Mesodermal cell (in vitro differentiated cells): ENCODE data around the gene ATG7.

Experiments used
- H3K27ac ChIP-seq: 2 replicates; pipeline ENCODE4 v1.7.0; 2013; ENCODE audit warnings: mild to moderate bottlenecking, low read depth, low read length, moderate library complexity; ENCODE audit not compliant: severe bottlenecking
- H3K36me3 ChIP-seq: 2 replicates; pipeline ENCODE4 v1.7.1; 2013; ENCODE audit warnings: mild to moderate bottlenecking, low read length, moderate library complexity; ENCODE audit not compliant: control insufficient read depth, insufficient read depth
- H3K4me1 ChIP-seq: one replicate; pipeline ENCODE4 v1.7.1; 2013; ENCODE audit warnings: mild to moderate bottlenecking, low read length; ENCODE audit not compliant: insufficient read depth, control insufficient read depth, poor library complexity, severe bottlenecking
- H3K4me3 ChIP-seq: 2 replicates; pipeline ENCODE4 v1.7.0; 2013; ENCODE audit warnings: low read length, control low read depth, mild to moderate bottlenecking; ENCODE audit not compliant: insufficient read depth, poor library complexity, severe bottlenecking; ENCODE audit errors: extremely low read depth
- H3K9me3 ChIP-seq: 2 replicates; pipeline ENCODE4 v1.7.1; 2013; ENCODE audit warnings: mild to moderate bottlenecking, low read length, moderate library complexity; ENCODE audit not compliant: control insufficient read depth
- WGBS, 2 experiments: methylation state at CpG; one replicate each; pipeline ENCODE4 v1.1.5; 2013; ENCODE audit warnings: missing lambda C conversion rate in 2 of 2; ENCODE audit not compliant: insufficient coverage in 2 of 2; 5-methylcytosine and 5-hydroxymethylcytosine counted together

ATG7 gene

DNA sequence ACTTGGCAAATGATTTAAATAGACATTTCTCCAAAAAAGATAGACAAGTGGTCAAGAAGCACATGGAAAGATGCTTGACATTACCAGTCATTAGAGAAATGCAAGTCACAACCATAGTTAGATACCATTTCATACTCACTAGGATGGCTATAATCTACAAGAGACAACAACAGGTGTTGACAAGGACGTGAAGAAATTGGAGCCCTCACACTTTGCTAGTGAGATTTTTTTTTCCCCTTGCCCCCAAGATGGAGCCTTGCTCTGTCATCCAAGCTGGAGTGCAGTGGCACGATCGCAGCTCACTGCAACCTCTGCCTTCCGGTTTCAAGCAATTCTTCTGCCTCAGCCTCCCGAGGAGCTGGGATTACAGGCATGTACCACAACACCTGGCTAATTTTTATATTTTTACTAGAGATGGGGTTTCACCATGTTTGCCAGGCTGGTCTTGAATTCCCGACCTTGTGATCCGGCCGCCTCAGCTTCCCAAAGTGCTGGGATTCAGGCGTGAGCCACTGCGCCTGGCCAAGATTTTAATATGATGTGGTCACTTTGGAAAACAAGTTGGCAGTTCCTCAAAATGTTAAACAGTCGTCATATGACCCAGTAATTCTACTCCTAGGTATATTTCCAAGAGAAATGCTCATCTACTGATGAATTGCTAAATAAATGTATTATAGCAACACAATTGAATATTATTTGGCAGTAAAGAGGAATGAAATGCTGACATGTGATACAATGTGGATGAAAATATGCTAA, 103.3 kb downstream of the ATG7 start:
- Histone ChIP-seq H3K36me3 (peaks cover 3% of the 10 kb centered on the region), H3K4me3 (no peak overlapping the region), H3K27ac (no peak overlapping the region), H3K4me1 (peaks cover 11% of the 10 kb centered on the region), H3K9me3 (no peaks in the 10 kb centered on the region)
- WGBS, 2 experiments, result 86 to 98% methylated on average over 5 to 6 of the region's 11 CpGs

DNA sequence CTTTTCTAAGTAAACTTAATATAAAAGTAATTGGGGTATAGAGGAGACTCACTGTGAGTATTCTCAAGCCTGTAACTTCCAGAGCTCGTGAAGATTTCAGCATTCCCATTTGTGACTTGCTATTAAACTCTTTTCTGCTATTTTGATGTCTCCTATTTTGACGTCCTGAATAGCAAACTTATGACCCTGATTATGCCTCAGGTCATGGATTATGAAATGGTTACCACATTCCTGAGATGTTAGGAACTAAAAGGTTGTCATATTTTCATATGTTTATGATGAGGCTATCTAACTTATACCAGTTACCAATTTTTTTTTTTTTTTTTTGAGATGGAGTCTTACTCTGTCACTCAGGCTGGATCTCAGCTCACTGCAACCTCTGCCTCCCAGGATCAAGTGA, 105.5 kb downstream of the ATG7 start:
- 100% methylated on average over 1 of the region's 2 CpGs; no CpG with 5 or more reads in 1 of the 2 experiments for WGBS, 2 experiments
- H3K36me3 ChIP-seq, result peaks cover 3% of the 10 kb centered on the region
- H3K4me1 ChIP-seq, result peaks cover 24% of the 10 kb centered on the region
- no peak overlapping the region for H3K27ac ChIP-seq
- H3K9me3 ChIP-seq, result no peaks in the 10 kb centered on the region
- no peak overlapping the region for H3K4me3 ChIP-seq

DNA sequence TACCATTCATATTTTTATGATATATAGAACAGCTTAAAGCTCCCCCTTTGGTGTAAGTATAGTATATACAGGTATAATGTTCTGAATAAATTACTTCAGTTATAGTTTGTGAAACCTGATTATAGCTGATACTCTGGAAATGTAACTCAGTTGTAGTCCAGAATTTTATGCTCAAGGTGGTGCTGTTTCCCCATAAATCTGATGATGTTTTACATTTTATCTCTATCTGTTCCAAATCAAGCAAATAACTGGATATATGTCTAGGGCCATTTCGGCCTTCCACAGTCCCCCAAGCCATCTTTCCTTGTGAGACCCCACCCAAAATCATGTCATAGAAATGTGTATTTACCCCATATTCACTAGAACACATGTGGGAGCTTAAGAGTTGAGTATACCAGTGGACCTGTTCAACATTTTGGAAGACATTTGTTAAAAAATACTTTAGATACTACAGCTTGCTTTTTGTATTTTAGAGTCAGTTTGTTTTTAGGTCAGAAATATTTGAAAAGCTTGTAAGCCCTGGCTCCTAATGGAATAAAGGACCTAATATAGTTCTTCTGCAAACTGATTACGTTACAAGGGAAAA, 107.1 kb downstream of the ATG7 start:
- 100% methylated on average over 1 of the region's 2 CpGs for WGBS, 2 experiments
- Histone ChIP-seq H3K4me1 (peaks cover 24% of the 10 kb centered on the region), H3K27ac (peak overlapping the region; percentile 93), H3K9me3 (no peaks in the 10 kb centered on the region), H3K36me3 (no peaks in the 10 kb centered on the region), H3K4me3 (no peak overlapping the region)

DNA sequence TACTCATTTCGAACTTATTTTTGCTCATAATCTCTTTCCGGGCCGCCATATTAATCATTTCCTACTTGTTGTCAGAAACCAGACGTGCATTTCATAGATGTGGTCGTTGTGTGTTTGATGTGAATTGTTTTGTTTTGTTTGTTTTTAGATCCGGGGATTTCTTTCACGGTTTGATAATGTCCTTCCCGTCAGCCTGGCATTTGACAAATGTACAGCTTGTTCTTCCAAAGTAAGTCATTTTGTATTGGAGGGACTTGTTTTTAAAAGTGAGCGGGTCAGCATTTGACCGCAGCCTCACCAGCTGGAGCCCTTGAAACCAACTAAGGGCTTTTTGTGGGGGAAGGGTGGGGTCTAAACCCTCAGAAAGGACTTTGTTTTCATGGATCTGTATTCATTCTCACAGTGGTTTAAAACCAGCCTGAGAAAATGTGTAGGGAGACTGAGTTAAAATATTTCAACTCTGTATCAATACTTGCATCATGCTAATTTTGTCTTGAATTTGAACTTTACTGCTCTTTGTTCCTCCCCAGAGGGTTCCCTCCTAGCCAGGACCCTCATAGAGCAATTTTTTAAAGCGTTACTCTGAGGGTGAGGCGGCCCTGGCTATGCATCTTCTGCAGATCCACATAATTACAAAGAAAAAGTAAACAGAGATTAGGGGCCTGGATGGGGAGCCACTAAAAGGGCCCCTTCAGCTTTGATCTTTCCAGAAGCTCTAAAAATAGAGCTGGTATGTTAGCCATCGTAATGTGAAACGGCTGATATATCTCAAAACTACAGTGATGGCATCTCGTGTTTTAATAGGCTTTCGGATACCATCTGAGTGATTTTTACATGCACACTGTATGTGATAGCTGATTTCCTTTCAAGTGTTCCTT, 107.9 kb downstream of the ATG7 start:
- WGBS, 2 experiments, result 44 to 65% methylated on average over 8 to 10 of the region's 16 CpGs
- no peaks in the 10 kb centered on the region for H3K36me3 ChIP-seq
- H3K4me1 ChIP-seq, result peaks cover 24% of the 10 kb centered on the region
- no peak overlapping the region for H3K4me3 ChIP-seq
- H3K9me3 ChIP-seq, result no peaks in the 10 kb centered on the region
- H3K27ac ChIP-seq, result peak overlapping the region; percentile 93

DNA sequence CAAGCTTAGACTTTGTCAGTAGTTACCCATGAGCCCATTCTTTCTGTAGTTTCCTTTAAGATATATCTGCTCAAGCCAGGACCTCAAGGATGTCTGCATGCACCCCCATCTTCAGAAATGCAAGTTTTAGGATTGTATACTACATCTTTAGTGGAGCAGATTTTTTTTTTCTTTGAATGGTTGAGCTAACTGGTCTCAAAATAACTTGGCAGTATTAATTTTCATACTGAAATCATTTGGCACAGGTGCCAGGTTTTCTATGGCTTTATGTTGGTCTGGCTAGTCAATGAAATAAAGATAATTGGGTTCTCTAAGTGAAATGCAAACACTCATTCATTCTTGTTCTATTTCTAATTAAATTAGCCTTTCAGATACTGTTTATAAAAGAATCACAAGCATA, 108.9 kb downstream of the ATG7 start:
- H3K9me3 ChIP-seq, result no peaks in the 10 kb centered on the region
- peaks cover 31% of the 10 kb centered on the region for H3K4me1 ChIP-seq
- peak overlapping the region; percentile 93 for H3K27ac ChIP-seq
- no peak overlapping the region for H3K4me3 ChIP-seq
- H3K36me3 ChIP-seq, result no peaks in the 10 kb centered on the region

DNA sequence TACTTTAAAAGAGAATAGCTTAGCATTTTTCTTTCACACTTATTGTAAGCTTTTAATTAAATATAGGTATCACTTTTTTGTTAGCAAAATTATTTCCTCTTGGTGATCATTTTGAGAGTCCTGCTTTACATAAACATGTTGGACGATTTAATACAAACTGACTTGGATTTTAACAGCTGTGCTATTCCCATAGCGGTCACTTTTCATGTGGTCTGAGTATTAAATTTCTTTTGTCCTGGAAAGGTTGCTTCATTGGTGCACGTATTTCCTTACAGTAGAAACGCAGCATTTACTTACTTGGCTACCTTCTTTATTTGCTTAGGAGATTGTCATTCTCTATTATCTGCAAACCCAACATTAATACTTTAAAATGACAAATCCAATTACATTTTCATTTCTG, 109.4 kb downstream of the ATG7 start:
- WGBS, 2 experiments, result 100% methylated on average over 2 of the region's 4 CpGs
- Histone ChIP-seq H3K27ac (no peak overlapping the region), H3K4me1 (peaks cover 32% of the 10 kb centered on the region), H3K9me3 (no peaks in the 10 kb centered on the region), H3K36me3 (no peaks in the 10 kb centered on the region), H3K4me3 (no peak overlapping the region)

DNA sequence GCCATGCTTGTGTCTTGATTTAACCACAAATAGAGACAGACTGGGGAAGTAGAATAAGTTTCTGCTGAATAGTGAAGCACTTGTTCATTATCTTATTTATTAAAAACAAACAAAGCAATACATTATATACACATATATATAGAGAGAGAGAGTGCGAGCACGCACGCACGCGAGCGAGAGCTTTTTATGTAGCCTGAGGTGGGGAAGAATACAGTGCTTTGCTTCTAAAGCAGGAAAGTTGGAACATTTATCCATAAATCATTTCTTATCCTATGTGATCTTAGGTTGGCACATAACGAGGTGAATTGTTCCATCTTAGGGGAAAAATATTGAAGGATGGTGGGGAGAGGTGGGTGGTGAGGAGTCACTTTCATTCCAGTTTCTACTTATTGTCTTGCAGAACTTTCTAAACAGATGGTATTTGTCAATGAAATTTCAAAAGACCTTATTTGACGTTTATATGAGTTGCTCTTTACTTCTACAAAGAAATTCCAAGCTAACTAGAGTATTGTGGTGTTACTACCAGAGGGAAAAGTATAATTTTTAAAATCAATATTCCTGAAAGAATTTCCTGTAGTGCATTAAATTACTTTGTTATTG, 110.0 kb downstream of the ATG7 start:
- no CpG with 5 or more reads among the region's 8 CpGs for WGBS, 2 experiments
- H3K27ac ChIP-seq, result no peak overlapping the region
- no peak overlapping the region for H3K4me3 ChIP-seq
- no peaks in the 10 kb centered on the region for H3K36me3 ChIP-seq
- H3K4me1 ChIP-seq, result peaks cover 32% of the 10 kb centered on the region
- H3K9me3 ChIP-seq, result no peaks in the 10 kb centered on the region

DNA sequence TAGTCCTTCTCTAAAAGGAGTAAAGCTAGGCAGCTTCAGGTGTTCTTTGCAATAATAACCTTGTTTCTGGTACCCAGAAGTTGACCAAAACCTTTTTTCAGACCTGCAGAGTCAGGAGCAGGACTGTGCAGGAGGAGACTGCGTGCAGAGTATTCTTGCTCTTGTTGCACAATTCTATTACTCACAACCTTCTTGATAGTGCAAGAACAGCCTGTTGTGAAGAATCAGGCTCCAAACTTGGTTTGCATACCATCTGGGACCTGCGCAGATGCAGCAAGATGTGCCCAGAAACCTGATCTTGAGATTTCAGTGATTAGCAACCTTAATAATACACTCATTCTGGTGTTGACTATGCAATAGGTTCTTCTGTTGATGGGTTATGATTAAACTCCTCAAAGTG, 111.9 kb downstream of the ATG7 start:
- H3K9me3 ChIP-seq, result no peaks in the 10 kb centered on the region
- no peaks in the 10 kb centered on the region for H3K36me3 ChIP-seq
- H3K4me1 ChIP-seq, result peaks cover 32% of the 10 kb centered on the region
- no peak overlapping the region for H3K27ac ChIP-seq
- WGBS, 2 experiments, result 80 to 100% methylated on average over 2 of the region's 2 CpGs
- H3K4me3 ChIP-seq, result no peak overlapping the region

DNA sequence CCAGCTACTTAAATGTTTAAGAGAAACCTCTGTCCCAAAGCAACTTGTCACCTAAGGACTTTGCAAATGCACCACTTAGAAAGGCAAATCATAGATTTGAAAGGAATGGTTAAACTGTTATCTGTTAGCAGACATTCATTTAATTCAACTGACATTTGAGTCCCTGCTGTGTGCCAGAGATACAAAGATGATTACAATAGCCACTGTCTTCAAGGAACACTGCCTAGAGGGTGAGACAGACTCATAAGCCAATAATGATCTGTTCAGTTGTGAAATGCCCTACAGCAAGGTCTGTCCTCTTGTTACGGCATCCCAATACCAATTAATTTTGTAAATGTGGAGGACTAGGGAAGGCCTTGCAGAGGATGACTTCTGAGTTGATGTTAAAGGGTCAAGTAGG, 113.1 kb downstream of the ATG7 start:
- H3K4me1 ChIP-seq, result peaks cover 23% of the 10 kb centered on the region
- no CpG with 5 or more reads among the region's 1 CpG for WGBS, 2 experiments
- no peaks in the 10 kb centered on the region for H3K9me3 ChIP-seq
- H3K4me3 ChIP-seq, result no peak overlapping the region
- no peak overlapping the region for H3K27ac ChIP-seq
- H3K36me3 ChIP-seq, result peaks cover 5% of the 10 kb centered on the region

DNA sequence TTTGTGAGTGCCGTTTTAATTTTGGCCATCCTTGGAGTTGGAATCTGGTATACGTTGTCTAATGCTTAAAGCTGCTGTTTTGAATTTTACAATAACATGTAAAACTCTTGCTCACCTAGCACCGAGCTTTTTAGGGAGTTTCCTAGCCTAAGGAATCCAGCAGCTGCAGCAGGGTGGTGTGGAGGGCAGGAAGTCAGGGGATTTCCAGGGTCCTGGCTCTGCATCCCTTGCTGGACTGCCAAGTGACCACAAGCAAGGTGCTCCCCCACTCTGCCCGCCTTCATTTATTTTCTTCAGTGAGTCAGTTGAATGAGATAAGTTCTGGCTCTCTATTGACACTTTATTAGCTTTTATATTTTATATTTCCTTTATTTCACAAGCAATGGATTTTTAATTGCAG, 113.7 kb downstream of the ATG7 start:
- Histone ChIP-seq H3K27ac (no peak overlapping the region), H3K4me3 (no peak overlapping the region), H3K4me1 (peaks cover 17% of the 10 kb centered on the region), H3K36me3 (peaks cover 5% of the 10 kb centered on the region), H3K9me3 (no peaks in the 10 kb centered on the region)
- 92 to 96% methylated on average over 2 to 3 of the region's 4 CpGs for WGBS, 2 experiments
